Stomach (tissue), 9 donors: ENCODE measurements around the gene IGF2BP3. TPM values are rescaled to one million over a fixed set of nuclear protein-coding genes. Genes with fewer than 3 reads are reported as not detected.

Experiments
- DNase-seq, 2 donors: peaks; one replicate each; pipeline versions ENCODE4 v3.0.0 to v3.0.0-alpha.2; 2013 to 2019
- H3K27ac ChIP-seq, 5 donors: fragments of 200-600 bp in 4 of 5; sonication (generic) in 4 of 5; one replicate each; pipeline ENCODE4 v1.5.1; 2013 to 2019; ENCODE audit warnings: mild to moderate bottlenecking in 1 of 5, moderate library complexity in 1 of 5
- H3K27me3 ChIP-seq, 3 donors: fragments of 200-600 bp; sonication (generic); one replicate each; pipeline ENCODE4 v1.5.1; 2017 to 2019; ENCODE audit warnings: mixed run types in 1 of 3
- H3K36me3 ChIP-seq, 4 donors: fragments of 200-600 bp; sonication (generic); 1 replicate in 3 of 4; 2 replicates in 1 of 4; pipeline ENCODE4 v1.5.1; 2016 to 2019
- H3K4me1 ChIP-seq, 4 donors: fragments of 200-600 bp; sonication (generic); one replicate each; pipeline ENCODE4 v1.5.1; 2016 to 2019
- H3K4me3 ChIP-seq, 4 donors: fragments of 200-600 bp; sonication (generic) in 3 of 4; one replicate each; pipeline ENCODE4 v1.5.1; 2016 to 2019; ENCODE audit warnings: mild to moderate bottlenecking in 1 of 4
- H3K9me3 ChIP-seq, 4 donors: fragments of 200-600 bp; sonication (generic); one replicate each; pipeline ENCODE4 v1.5.1; 2016 to 2019
- EP300 ChIP-seq: sonication (generic); formaldehyde crosslinking; IDR thresholded peaks from one replicate; pipeline ENCODE4 v1.6.1; 2017; ENCODE audit warnings: antibody characterized with exemption
- POLR2A ChIP-seq, 4 donors: fragments of 450-650 bp; IDR thresholded peaks; one replicate each; pipeline ENCODE4 v1.6.1; 2016; ENCODE audit warnings: antibody characterized with exemption in 4 of 4, control low read depth in 2 of 4, mild to moderate bottlenecking in 1 of 4, moderate library complexity in 1 of 4
- POLR2AphosphoS5 ChIP-seq, 3 donors: sonication (generic); formaldehyde crosslinking; IDR thresholded peaks; one replicate each; pipeline ENCODE4 v1.6.1; 2016; ENCODE audit warnings: antibody characterized with exemption in 3 of 3
- WGBS, 5 donors: extraction: QIAGEN DNeasy Blood & Tissue Kit in 3 of 5; methylation state at CpG; one replicate each; pipeline versions ENCODE4 v1.1.5 to v1.1.7; 2013 to 2018; 5-methylcytosine and 5-hydroxymethylcytosine counted together
- intact Hi-C: fragments of 100-400 bp; cut with DNase I; formaldehyde crosslinking; loops from one replicate; pipeline ENCODE4 v1.15.1; 2023; ENCODE audit warnings: low total_unique reads
- polyA plus RNA-seq, 3 donors: library from polyadenylated mRNA; stranded (reverse); fragments of 200-250 nt; gene quantifications; one replicate each; pipeline ENCODE4 v1.2.3, GENCODE V29; 2013
- total RNA-seq, 5 donors: library from RNA; depleted of rRNA; stranded (reverse); fragments of >200 nt; gene quantifications; one replicate each; pipeline versions ENCODE4 v1.1.0 to v1.2.3, GENCODE V29; 2014 to 2016
- TF ChIP-seq, protein P1 (sequence below), 7 experiments: fragments of 450-650 bp in 4 of 7; fragments of 200-600 bp in 3 of 7; sonication (generic) in 3 of 7; IDR thresholded peaks; one replicate each; pipeline ENCODE4 v1.5.1; 2016 to 2019; ENCODE audit warnings: antibody characterized with exemption in 7 of 7, control low read depth in 2 of 7, mild to moderate bottlenecking in 1 of 7
- donor health status: healthy with polysubstance abuse.
- donor health status: Bipolar disorder and iron deficiency.
- donor health status: healthy.

Gene IGF2BP3
- total and polyA plus RNA-seq, 8 donors = 0.43 to 61.9 (median 5.2) TPM; not detected in 4

DNA sequence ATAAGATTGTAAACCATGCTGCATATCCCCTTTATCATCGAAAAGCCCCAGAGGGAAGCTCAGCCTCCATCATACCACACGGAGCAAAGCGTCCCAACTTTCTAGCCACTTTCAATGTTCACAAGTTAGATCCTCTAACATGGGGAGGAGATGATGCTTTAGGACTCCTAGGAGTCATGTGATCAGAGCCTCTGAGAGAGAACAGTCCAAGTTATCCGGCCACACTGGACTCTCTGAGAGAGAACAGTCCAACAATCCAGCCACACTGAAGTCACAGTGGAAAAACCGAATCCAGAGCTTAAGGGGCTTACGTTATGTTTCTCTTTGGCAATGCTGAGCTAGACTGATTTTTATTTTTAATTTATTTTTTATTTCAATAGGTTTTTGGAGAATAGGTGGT is 98.6 kb downstream of the IGF2BP3 start:
- no peak overlapping the region for H3K27ac ChIP-seq
- intact Hi-C loops = no loop called here
- WGBS, 5 donors = 76 to 90% (median 85%) methylated on average over 6 of the region's 6 CpGs
- H3K4me3 ChIP-seq = no peak overlapping the region
- no peaks in the 10 kb centered on the region for H3K9me3 ChIP-seq
- no peak for DNase-seq
- no peaks in the 10 kb centered on the region for H3K4me1 ChIP-seq
- no peaks in the 10 kb centered on the region for H3K36me3 ChIP-seq
- H3K27me3 ChIP-seq = no peaks in the 10 kb centered on the region
- TF ChIP-seq, protein P1, sequence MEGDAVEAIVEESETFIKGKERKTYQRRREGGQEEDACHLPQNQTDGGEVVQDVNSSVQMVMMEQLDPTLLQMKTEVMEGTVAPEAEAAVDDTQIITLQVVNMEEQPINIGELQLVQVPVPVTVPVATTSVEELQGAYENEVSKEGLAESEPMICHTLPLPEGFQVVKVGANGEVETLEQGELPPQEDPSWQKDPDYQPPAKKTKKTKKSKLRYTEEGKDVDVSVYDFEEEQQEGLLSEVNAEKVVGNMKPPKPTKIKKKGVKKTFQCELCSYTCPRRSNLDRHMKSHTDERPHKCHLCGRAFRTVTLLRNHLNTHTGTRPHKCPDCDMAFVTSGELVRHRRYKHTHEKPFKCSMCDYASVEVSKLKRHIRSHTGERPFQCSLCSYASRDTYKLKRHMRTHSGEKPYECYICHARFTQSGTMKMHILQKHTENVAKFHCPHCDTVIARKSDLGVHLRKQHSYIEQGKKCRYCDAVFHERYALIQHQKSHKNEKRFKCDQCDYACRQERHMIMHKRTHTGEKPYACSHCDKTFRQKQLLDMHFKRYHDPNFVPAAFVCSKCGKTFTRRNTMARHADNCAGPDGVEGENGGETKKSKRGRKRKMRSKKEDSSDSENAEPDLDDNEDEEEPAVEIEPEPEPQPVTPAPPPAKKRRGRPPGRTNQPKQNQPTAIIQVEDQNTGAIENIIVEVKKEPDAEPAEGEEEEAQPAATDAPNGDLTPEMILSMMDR (IDR thresholded peaks at IDR 0.05) = no peak
- TF ChIP-seq POLR2A (IDR thresholded peaks at IDR 0.05) = no peak
- TF ChIP-seq EP300 = no peak
- TF ChIP-seq POLR2AphosphoS5 (IDR thresholded peaks at IDR 0.05) = no peak

- no peak for DNase-seq
- 66 to 77% (median 75%) methylated on average over 5 of the region's 5 CpGs for WGBS, 5 donors
These were observed 100.4 kb downstream of the IGF2BP3 start for GRCh38 chr7:23369695-23370404.

DNA sequence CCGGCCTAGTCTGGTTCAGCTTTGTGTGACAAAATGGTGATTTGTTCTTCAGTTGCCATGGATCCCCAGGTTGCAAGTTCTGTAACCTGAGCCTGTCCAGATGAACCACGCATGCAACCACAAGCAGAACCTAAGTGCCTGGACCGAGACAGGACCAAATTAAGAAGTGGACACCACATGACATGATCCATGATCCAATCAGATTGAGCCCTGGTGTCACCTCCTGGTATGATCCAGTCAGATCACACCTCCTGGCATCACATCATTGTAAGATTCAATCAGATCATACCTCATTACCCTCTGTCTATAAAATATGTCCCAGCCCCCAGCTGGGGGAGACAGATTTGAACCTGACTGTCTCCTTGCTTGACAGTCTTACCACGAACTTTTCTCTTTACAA is 101.2 kb downstream of the IGF2BP3 start:
- DNase-seq = no peak
- Histone ChIP-seq H3K27me3 (no peaks in the 10 kb centered on the region), H3K9me3 (no peaks in the 10 kb centered on the region), H3K36me3 (no peaks in the 10 kb centered on the region), H3K27ac (no peak overlapping the region), H3K4me1 (no peaks in the 10 kb centered on the region), H3K4me3 (no peak overlapping the region)
- WGBS, 5 donors = 77 to 85% (median 80%) methylated on average over 4 of the region's 4 CpGs
- intact Hi-C loops = no loop called here
- no peak for TF ChIP-seq EP300
- no peak for TF ChIP-seq POLR2A (IDR thresholded peaks at IDR 0.05)
- no peak for TF ChIP-seq POLR2AphosphoS5 (IDR thresholded peaks at IDR 0.05)
- TF ChIP-seq, protein P1 (IDR thresholded peaks at IDR 0.05) = no peak

More at GRCh38 chr7:23369695-23370404, 100.4 kb downstream of the IGF2BP3 start:
- no peaks in the 10 kb centered on the region for H3K4me1 ChIP-seq
- no peaks in the 10 kb centered on the region for H3K9me3 ChIP-seq
- H3K4me3 ChIP-seq = no peak overlapping the region
- no peak for TF ChIP-seq POLR2AphosphoS5 (IDR thresholded peaks at IDR 0.05)
- TF ChIP-seq, protein P1 (IDR thresholded peaks at IDR 0.05) = no peak
- TF ChIP-seq EP300 = no peak
- no peak for TF ChIP-seq POLR2A (IDR thresholded peaks at IDR 0.05)
- intact Hi-C loops = no loop called here
- no peak overlapping the region for H3K27ac ChIP-seq
- H3K36me3 ChIP-seq = no peaks in the 10 kb centered on the region
- H3K27me3 ChIP-seq = no peaks in the 10 kb centered on the region

DNA sequence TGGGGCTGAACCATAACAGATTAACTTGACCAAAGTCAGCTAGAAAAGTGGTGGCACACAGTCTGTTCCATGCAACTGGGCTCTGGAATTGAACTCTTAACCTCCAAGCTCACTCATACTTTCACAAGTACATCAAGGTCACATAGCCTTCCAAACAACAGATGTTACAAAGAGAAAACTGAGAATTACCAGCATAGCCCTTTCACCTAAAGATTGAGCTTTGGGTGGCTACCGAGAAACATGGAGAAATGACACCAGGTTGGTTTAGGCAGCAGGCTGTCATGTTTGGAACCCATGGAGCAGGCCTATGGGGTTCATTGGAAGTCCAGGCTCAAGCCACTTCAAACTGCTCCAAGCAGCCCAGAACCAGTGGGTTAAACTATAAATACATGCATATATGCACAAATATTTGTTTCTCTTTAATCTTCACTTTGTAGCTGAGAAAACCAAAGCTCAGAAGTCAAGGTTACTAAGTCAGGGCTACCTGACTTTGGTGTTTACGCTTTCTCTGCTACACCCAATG is 112.1 kb downstream of the IGF2BP3 start:
- H3K4me1 ChIP-seq = peaks cover 0 to 5% (median 2%) of the 10 kb centered on the region in 4 donors
- H3K27ac ChIP-seq = no peak overlapping the region
- intact Hi-C loops = no loop called here
- no peaks in the 10 kb centered on the region for H3K36me3 ChIP-seq
- WGBS, 5 donors = 85 to 94% (median 93%) methylated on average over 2 of the region's 2 CpGs
- no peak overlapping the region for H3K4me3 ChIP-seq
- no peak for DNase-seq
- TF ChIP-seq POLR2AphosphoS5 (IDR thresholded peaks at IDR 0.05) (no peak), EP300 (no peak), POLR2A (IDR thresholded peaks at IDR 0.05) (no peak)
- TF ChIP-seq, protein P1 (IDR thresholded peaks at IDR 0.05) = no peak
- H3K9me3 ChIP-seq = no peaks in the 10 kb centered on the region
- peaks cover 0 to 19% (median 0%) of the 10 kb centered on the region in 3 donors for H3K27me3 ChIP-seq
